ENCODE data around the gene FXYD7. TPM values are rescaled to one million over a fixed set of nuclear protein-coding genes. Genes with fewer than 3 reads are reported as not detected.
"Not testable (repeated sequence)": the region's sequence is repeated elsewhere in the genome, so short reads cannot be mapped to it uniquely, and the experiment has no call there.

Gene FXYD7
- total RNA-seq, 1 donor from 2014 or later = 0.61 TPM

DNA sequence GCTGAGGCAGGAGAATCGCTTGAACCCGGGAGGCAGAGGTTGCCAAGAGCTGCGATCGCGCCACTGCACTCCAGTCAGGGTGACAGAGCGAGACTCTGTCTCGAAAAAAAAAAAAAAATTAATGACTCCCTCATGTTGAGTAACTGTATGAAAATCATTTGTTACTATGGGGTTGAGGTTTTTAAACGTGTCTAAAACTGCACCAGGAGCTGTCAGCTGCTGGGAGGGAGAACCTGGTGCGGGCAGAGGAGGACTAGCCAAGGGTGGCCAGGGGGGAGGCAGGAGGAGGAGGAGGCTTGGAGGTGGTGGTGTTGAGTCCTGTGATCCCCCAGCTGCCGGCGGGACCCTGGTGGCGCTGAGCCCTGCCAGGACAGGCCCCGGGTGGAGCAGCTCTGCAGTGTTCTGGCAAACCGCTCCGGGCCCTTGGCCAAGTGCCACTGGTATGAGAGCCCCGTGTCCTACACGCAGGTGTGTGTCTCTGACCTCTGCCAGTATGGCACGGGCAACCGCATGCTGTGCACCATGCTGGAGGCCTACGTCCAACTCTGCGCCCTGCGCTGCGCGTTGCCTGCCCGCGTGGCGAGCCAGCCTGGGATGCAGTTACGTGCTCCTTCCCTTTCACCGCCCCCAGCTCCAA is 44.5 kb upstream of the FXYD7 start:
- no peak overlapping the region for H3K27ac ChIP-seq
- no peak overlapping the region for H3K4me3 ChIP-seq
- ATAC-seq (peak; percentile 39), DNase-seq (no peak)
- H3K9me3 ChIP-seq = no peaks in the 10 kb centered on the region
- no peaks in the 10 kb centered on the region for H3K36me3 ChIP-seq
- intact Hi-C loops (cut with DNase I) = no loop called here
- H3K27me3 ChIP-seq = no peaks in the 10 kb centered on the region
- TF ChIP-seq, protein P1, sequence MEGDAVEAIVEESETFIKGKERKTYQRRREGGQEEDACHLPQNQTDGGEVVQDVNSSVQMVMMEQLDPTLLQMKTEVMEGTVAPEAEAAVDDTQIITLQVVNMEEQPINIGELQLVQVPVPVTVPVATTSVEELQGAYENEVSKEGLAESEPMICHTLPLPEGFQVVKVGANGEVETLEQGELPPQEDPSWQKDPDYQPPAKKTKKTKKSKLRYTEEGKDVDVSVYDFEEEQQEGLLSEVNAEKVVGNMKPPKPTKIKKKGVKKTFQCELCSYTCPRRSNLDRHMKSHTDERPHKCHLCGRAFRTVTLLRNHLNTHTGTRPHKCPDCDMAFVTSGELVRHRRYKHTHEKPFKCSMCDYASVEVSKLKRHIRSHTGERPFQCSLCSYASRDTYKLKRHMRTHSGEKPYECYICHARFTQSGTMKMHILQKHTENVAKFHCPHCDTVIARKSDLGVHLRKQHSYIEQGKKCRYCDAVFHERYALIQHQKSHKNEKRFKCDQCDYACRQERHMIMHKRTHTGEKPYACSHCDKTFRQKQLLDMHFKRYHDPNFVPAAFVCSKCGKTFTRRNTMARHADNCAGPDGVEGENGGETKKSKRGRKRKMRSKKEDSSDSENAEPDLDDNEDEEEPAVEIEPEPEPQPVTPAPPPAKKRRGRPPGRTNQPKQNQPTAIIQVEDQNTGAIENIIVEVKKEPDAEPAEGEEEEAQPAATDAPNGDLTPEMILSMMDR (IDR thresholded peaks at IDR 0.05) = no peak
- H3K4me1 ChIP-seq = no peaks in the 10 kb centered on the region

DNA sequence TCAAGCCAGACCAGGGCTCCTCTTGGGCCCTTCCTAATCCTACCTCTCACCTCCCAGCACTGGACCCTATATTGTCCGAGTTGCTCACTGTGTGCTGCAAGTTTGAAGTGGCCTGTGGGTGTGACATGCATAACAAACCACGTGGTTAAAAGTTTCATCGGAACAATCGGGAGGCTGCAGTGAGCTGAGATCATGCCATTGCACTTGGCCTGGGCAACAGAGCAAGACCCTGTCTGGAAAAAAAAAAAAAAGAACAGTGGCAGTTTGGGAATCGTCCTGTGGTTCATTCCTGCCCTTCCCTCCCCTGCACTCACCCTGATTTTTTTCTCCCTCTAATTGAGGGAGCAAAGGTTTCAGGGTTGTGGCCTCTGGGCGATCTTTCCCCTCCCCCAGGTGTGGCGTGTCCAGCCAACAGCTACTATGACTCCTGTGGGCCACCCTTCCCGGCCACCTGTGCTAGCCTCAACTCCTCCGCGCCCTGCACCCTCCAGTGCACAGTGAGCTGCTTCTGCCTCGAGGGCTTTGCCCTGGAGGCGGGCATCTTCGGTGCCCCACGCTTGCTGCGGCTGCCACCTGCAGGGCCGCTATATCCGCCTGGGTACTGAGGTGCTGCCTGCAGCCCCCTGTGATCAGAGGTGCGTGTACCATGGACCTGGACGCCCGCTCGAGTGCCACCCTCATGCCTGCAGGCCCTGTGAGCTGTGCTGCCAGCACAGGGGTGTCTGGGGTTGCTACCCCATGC is 43.7 kb upstream of the FXYD7 start:
- TF ChIP-seq, protein P1 (IDR thresholded peaks at IDR 0.05) = no peak
- intact Hi-C loops (cut with DNase I) = no loop called here
- Histone ChIP-seq H3K27ac (no peak overlapping the region), H3K4me3 (no peak overlapping the region), H3K9me3 (no peaks in the 10 kb centered on the region), H3K27me3 (no peaks in the 10 kb centered on the region), H3K36me3 (no peaks in the 10 kb centered on the region), H3K4me1 (no peaks in the 10 kb centered on the region)
- ATAC-seq = no peak
- DNase-seq = no peak

DNA sequence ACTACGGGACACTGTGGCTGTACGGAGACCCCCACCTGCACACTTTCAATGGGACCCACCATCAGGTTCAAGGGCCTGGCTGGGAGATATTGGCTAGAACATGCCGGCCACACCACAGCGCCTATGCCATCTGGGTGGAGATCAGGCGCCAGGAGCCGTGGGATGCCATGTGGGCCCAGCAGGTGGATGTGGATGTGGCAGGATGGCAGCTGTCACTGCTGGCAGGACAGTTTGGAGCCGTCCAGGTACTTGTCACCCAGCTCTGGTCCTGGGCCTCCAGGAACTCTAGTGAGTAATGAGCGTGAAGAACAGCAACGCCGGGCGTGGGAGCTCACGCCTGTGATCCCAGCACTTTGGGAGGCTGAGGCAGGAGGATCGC is 43.2 kb upstream of the FXYD7 start:
- Histone ChIP-seq H3K9me3 (no peaks in the 10 kb centered on the region), H3K4me1 (no peaks in the 10 kb centered on the region), H3K4me3 (no peak overlapping the region), H3K36me3 (no peaks in the 10 kb centered on the region), H3K27ac (no peak overlapping the region), H3K27me3 (no peaks in the 10 kb centered on the region)
- TF ChIP-seq, protein P1 (IDR thresholded peaks at IDR 0.05) = no peak
- intact Hi-C loops (cut with DNase I) = no loop called here
- ATAC-seq = no peak
- DNase-seq = no peak

DNA sequence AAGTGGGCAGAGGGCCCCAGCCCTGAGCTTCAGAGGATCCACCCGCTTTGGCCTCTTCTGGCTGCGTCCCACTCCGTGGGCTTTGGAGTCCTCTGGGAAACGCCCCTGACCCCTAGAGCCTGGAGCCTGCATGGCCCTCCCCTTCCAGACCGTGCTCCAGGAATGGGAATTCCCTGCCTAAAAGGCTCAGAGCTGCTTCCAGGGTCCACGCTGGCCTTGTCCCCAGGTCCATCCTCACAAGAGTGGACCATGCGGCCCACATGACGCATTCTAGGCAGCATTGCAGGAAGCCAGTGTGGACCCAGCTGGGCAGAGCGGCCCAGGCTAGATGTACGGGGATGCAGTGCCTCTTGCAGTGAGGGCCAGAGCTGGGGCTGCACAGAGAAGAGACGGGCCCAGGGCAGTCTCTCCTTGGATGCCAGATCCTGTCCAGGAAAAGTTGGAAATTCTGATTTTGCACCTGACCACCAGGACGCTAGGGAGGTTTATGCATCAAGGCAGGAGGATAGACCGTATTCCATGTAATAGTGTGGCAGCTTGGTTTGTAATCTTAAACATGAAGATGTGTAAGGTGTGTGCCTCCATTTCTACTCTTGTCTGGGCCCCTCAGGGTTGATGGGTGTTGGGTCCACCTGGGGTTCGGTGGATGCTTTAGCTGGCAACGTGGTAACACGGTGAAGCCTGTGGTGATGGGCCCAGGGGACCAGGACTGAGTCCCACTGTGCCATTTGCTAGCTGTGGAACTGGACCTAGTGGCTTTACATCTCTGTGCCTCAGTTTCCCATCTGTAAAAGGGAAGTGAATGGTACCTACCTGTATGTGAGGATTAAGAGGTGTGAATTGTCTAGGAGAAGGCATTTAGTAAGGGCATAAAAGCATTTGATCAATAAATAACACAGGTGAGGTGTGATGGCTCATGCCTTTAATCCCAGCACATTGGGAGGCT is 42.2 kb upstream of the FXYD7 start:
- H3K4me3 ChIP-seq = no peak overlapping the region
- ATAC-seq (no peak), DNase-seq (no peak)
- H3K27me3 ChIP-seq = no peaks in the 10 kb centered on the region
- intact Hi-C loops (cut with DNase I) = no loop called here
- TF ChIP-seq, protein P1 (IDR thresholded peaks at IDR 0.05) = no peak
- no peaks in the 10 kb centered on the region for H3K36me3 ChIP-seq
- no peak overlapping the region for H3K27ac ChIP-seq
- H3K9me3 ChIP-seq = no peaks in the 10 kb centered on the region
- H3K4me1 ChIP-seq = no peaks in the 10 kb centered on the region

DNA sequence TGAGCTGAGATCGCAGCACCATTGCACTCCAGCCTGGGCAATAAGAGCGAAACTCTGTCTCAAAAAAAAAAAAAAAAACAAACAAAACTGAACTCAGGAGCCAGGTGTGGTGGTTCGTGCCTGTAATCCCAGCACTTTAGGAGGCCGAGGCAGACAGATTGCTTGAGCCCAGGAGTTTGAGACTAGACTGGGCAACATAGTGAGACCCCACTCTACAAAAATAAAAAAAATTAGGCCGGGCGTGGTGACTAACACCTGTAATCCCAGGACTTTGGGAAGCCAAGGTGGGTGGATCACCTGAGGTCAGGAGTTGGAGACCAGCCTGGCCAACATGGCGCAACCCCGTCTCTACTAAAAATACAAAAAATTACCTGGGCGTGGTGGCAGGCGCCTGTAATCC is 41.1 kb upstream of the FXYD7 start:
- intact Hi-C loops (cut with DNase I); DNase-seq; H3K27me3 ChIP-seq; H3K4me3 ChIP-seq; H3K9me3 ChIP-seq; H3K4me1 ChIP-seq; H3K27ac ChIP-seq; H3K36me3 ChIP-seq; ATAC-seq: not testable (repeated sequence)

DNA sequence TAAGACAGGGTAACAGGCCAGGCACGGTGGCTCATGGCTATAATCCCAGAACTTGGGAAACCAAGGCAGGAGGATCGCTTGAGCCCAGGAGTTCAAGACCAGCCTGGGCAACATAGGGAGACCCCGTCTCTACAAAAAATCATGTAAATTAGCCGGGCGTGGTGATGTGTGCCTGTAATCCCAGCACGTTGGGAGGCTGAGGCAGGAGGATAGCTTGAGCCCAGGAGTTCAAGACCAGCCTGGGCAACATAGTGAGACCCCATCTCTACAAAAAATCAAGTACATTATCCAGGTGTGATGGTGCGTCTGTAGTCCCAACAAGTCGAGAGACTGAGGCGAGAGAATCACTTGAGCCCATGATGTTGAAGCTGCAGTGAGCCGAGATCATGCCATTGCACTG is 39.4 kb upstream of the FXYD7 start:
- intact Hi-C loops (cut with DNase I); H3K27ac ChIP-seq; H3K27me3 ChIP-seq; ATAC-seq; DNase-seq; H3K36me3 ChIP-seq; H3K4me3 ChIP-seq; H3K4me1 ChIP-seq; H3K9me3 ChIP-seq: not testable (repeated sequence)

Measured in upper lobe of right lung (tissue), 1 donor.